SK-N-SH (cell line): ENCODE results near the gene NTM. TPM values are rescaled to one million over a fixed set of nuclear protein-coding genes. Genes with fewer than 3 reads are reported as not detected.

ENCODE experiments used
- CTCF ChIA-PET: fragments of 300-600, 350-600 bp; formaldehyde crosslinking; extraction: SDS; loops from one replicate; lab custom pipeline; 2021; lab: Yijun Ruan, JAX
- POLR2A ChIA-PET: fragments of 350-600 bp; sonication (Branson Sonifier 250); formaldehyde crosslinking; extraction: SDS; loops from one replicate; lab custom pipeline; 2020; ENCODE audit warnings: antibody characterized with exemption, inconsistent platforms; lab: Yijun Ruan, JAX
- DNase-seq: peaks from one replicate; pipeline ENCODE4 v3.0.0; 2012
- H2AFZ ChIP-seq: fragments of 200-600 bp; sonication (generic); 2 replicates; pipeline ENCODE4 v1.8.1; 2016; ENCODE audit warnings: antibody characterized with exemption, mild to moderate bottlenecking, low read depth
- H3F3A ChIP-seq: fragments of 200-600 bp; sonication (generic); replicated peaks from 2 replicates; pipeline ENCODE3; 2016; ENCODE audit warnings: antibody characterized with exemption, mild to moderate bottlenecking; ENCODE audit not compliant: insufficient read depth
- H3K27ac ChIP-seq, 2 experiments: fragments of 200-500 bp in 1 of 2; fragments of 200-600 bp in 1 of 2; sonication (Bioruptor generic) in 1 of 2; sonication (generic), shearing (Covaris generic) in 1 of 2; 2 replicates each; pipeline versions ENCODE4 v1.5.1 to v1.6.1; 2014 to 2016; ENCODE audit warnings: low read depth in 2 of 2, inconsistent platforms in 1 of 2, low read length in 1 of 2, mild to moderate bottlenecking in 1 of 2, mixed read lengths in 1 of 2
- H3K27me3 ChIP-seq: fragments of 200-600 bp; sonication (generic), shearing (Covaris generic); 2 replicates; pipeline ENCODE4 v1.6.1; 2016; ENCODE audit warnings: mixed run types; ENCODE audit not compliant: insufficient read depth
- H3K36me3 ChIP-seq, 2 experiments: fragments of 200-500 bp in 1 of 2; fragments of 200-600 bp in 1 of 2; sonication (Bioruptor generic) in 1 of 2; sonication (generic) in 1 of 2; replicated peaks in 1 of 2; 2 replicates each; pipeline versions ENCODE3 to v1.5.1; 2014 to 2016; ENCODE audit warnings: low read length in 1 of 2, mild to moderate bottlenecking in 1 of 2; ENCODE audit not compliant: insufficient read depth in 2 of 2, control insufficient read depth in 1 of 2
- H3K4me1 ChIP-seq, 2 experiments: fragments of 200-500 bp in 1 of 2; fragments of 200-600 bp in 1 of 2; sonication (Bioruptor generic) in 1 of 2; sonication (generic), shearing (Covaris generic) in 1 of 2; 2 replicates each; pipeline versions ENCODE4 v1.5.1 to v1.6.1; 2014 to 2016; ENCODE audit warnings: low read depth in 1 of 2, low read length in 1 of 2, mixed run types in 1 of 2; ENCODE audit not compliant: insufficient read depth in 2 of 2, control insufficient read depth in 1 of 2
- H3K4me2 ChIP-seq: fragments of 200-600 bp; sonication (generic), shearing (Covaris generic); 2 replicates; pipeline ENCODE4 v1.6.1; 2017; ENCODE audit warnings: mixed run types
- H3K4me3 ChIP-seq, 2 experiments: fragments of 200-500 bp in 1 of 2; fragments of 200-600 bp in 1 of 2; sonication (Bioruptor generic) in 1 of 2; sonication (generic), shearing (Covaris generic) in 1 of 2; 2 replicates each; pipeline versions ENCODE4 v1.5.1 to v1.8.1; 2014 to 2016; ENCODE audit warnings: low read depth in 2 of 2, inconsistent platforms in 1 of 2, low read length in 1 of 2, mild to moderate bottlenecking in 1 of 2, mixed read lengths in 1 of 2, moderate library complexity in 1 of 2
- H3K79me2 ChIP-seq: fragments of 200-600 bp; sonication (generic); 2 replicates; pipeline ENCODE4 v1.8.1; 2017; ENCODE audit warnings: mild to moderate bottlenecking; ENCODE audit not compliant: insufficient read depth
- H3K9ac ChIP-seq: fragments of 200-600 bp; sonication (generic); 2 replicates; pipeline ENCODE4 v1.6.1; 2017; ENCODE audit warnings: mixed run types
- H3K9me2 ChIP-seq: fragments of 200-600 bp; sonication (generic); 2 replicates; pipeline ENCODE4 v1.6.1; 2017; ENCODE audit warnings: mixed run types
- H3K9me3 ChIP-seq: fragments of 200-600 bp; sonication (generic); 2 replicates; pipeline ENCODE4 v1.6.1; 2017; ENCODE audit warnings: mixed run types, mild to moderate bottlenecking, moderate library complexity
- H4K20me1 ChIP-seq: fragments of 200-600 bp; sonication (generic); 2 replicates; pipeline ENCODE4 v1.6.1; 2017; ENCODE audit warnings: mild to moderate bottlenecking, mixed run types; ENCODE audit not compliant: insufficient read depth
- CHD2 ChIP-seq: fragments of 150-350 bp; IDR thresholded peaks from 2 replicates; pipeline ENCODE4 v1.6.1; 2018; ENCODE audit warnings: low read length; ENCODE audit not compliant: partially characterized antibody
- ELF1 ChIP-seq: IDR thresholded peaks from 2 replicates; pipeline ENCODE4 v1.4.0; 2012
- EP300 ChIP-seq, 2 experiments: IDR thresholded peaks; 2 replicates each; pipeline versions ENCODE4 v1.4.0 to v1.6.1; 2012; ENCODE audit warnings: borderline replicate concordance in 1 of 2, low read depth in 1 of 2, low read length in 1 of 2
- FOXJ3 ChIP-seq: sonication (generic); formaldehyde crosslinking; IDR thresholded peaks from 2 replicates; pipeline ENCODE4 v1.5.1; 2020; ENCODE audit warnings: mild to moderate bottlenecking, missing genetic modification reagents
- FOXM1 ChIP-seq: IDR thresholded peaks from 2 replicates; pipeline ENCODE4 v1.4.0; 2012; ENCODE audit warnings: low read depth, mild to moderate bottlenecking
- JUND ChIP-seq: IDR thresholded peaks from 2 replicates; pipeline ENCODE4 v1.4.0; 2012
- MAX ChIP-seq: IDR thresholded peaks from 2 replicates; pipeline ENCODE4 v1.4.0; 2012; ENCODE audit warnings: low read depth
- MEF2A ChIP-seq: IDR thresholded peaks from 2 replicates; pipeline ENCODE4 v1.4.0; 2012; ENCODE audit warnings: low read depth, borderline replicate concordance
- MXI1 ChIP-seq: IDR thresholded peaks from 2 replicates; pipeline ENCODE4 v1.6.1; 2012; ENCODE audit warnings: mild to moderate bottlenecking, low read depth, low read length, improper control_type of control experiment
- RCOR1 ChIP-seq: fragments of 150-350 bp; IDR thresholded peaks from 2 replicates; pipeline ENCODE4 v1.6.1; 2017; ENCODE audit warnings: antibody characterized with exemption, low read length
- RFX5 ChIP-seq: IDR thresholded peaks from 2 replicates; pipeline ENCODE4 v1.6.1; 2012; ENCODE audit warnings: mild to moderate bottlenecking, improper control_type of control experiment, low read length
- RXRA ChIP-seq: IDR thresholded peaks from 2 replicates; pipeline ENCODE4 v1.4.0; 2012; ENCODE audit warnings: low read depth, mild to moderate bottlenecking, borderline replicate concordance
- SIN3A ChIP-seq: IDR thresholded peaks from 2 replicates; pipeline ENCODE4 v1.6.1; 2012; ENCODE audit warnings: low read depth, mild to moderate bottlenecking, low read length, moderate library complexity, borderline replicate concordance
- SMC3 ChIP-seq: IDR thresholded peaks from 2 replicates; pipeline ENCODE4 v1.6.1; 2012; ENCODE audit warnings: low read depth, low read length, improper control_type of control experiment
- TAF1 ChIP-seq: IDR thresholded peaks from 2 replicates; pipeline ENCODE4 v1.6.1; 2012; ENCODE audit warnings: low read depth, mild to moderate bottlenecking, low read length, moderate library complexity, borderline replicate concordance
- TCF12 ChIP-seq: IDR thresholded peaks from 2 replicates; pipeline ENCODE4 v1.4.0; 2012
- USF2 ChIP-seq: fragments of 150-350 bp; IDR thresholded peaks from 2 replicates; pipeline ENCODE4 v1.6.1; 2017; ENCODE audit warnings: antibody characterized with exemption, low read length, low read depth, borderline replicate concordance
- ZBTB33 ChIP-seq: IDR thresholded peaks from 2 replicates; pipeline ENCODE4 v1.4.0; 2012; ENCODE audit warnings: low read depth, borderline replicate concordance
- WGBS: methylation state at CpG from one replicate; pipeline ENCODE4 v1.1.6; 2017; ENCODE audit warnings: low lambda C conversion rate; 5-methylcytosine and 5-hydroxymethylcytosine counted together
- polyA plus RNA-seq, 3 experiments: library from polyadenylated mRNA; depleted of rRNA; stranded (reverse); fragments of >200 nt; gene quantifications; 2 replicates each; pipeline ENCODE4 v1.2.3, GENCODE V29; 2012
- TF ChIP-seq, protein P1 (sequence below): IDR thresholded peaks from 2 replicates; pipeline ENCODE4; 2012
- TF ChIP-seq, protein P2 (sequence below): fragments of 150-350 bp; IDR thresholded peaks from 2 replicates; pipeline ENCODE4 v1.6.1; 2016; ENCODE audit warnings: mild to moderate bottlenecking, low read depth, low read length
- TF ChIP-seq, protein P3 (sequence below): IDR thresholded peaks from 2 replicates; pipeline ENCODE4 v1.6.1; 2012; ENCODE audit warnings: mild to moderate bottlenecking, low read depth, low read length, moderate library complexity

NTM gene
- polyA plus RNA-seq, 1 of the 3 experiments (the other 2 are of a cell fraction) = 20.0 TPM

- no peak for TF ChIP-seq USF2
- no peak for TF ChIP-seq FOXM1
- TF ChIP-seq FOXJ3 (CRISPR knock-in tag) = no peak
- TF ChIP-seq SMC3 = no peak
- TF ChIP-seq JUND = peak; percentile 23; the same call in 1 of the 2 replicates
- TF ChIP-seq RFX5 = no peak
- TF ChIP-seq, protein P1, sequence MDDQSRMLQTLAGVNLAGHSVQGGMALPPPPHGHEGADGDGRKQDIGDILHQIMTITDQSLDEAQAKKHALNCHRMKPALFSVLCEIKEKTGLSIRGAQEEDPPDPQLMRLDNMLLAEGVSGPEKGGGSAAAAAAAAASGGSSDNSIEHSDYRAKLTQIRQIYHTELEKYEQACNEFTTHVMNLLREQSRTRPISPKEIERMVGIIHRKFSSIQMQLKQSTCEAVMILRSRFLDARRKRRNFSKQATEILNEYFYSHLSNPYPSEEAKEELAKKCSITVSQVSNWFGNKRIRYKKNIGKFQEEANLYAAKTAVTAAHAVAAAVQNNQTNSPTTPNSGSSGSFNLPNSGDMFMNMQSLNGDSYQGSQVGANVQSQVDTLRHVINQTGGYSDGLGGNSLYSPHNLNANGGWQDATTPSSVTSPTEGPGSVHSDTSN = peak; percentile 62
- no peak for TF ChIP-seq CHD2
- TF ChIP-seq RCOR1 = 0 out of 2 replicates have a peak, but pooled peaks have one; percentile 28
- peak; percentile 76 for TF ChIP-seq TCF12
Measured at GRCh38 chr11:131899950-131900580, 529.6 kb downstream of the NTM start (continued).

DNA sequence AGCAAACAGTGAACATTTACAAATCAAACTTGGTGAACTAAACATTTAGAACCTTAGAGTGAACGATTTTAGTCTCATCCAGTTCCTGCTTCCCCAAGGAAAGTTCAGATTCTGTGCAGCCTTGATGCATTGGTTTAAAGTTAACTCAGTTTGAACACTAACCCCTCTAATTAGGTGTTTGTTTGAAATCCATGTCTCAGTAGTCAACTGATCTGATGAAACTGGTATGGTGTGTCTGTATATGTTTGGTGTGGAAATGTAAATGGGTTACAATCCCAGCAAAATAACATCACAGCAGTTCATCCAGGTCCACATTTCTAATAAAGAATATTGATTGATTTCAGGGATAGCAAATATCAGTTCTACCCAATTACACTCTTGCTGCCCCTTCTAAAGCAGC lies 532.0 kb downstream of the NTM start:
- WGBS = 83% methylated on average over 1 of the region's 1 CpG
- Histone ChIP-seq H3K36me3 (no peaks in the 10 kb centered on the region), H3K79me2 (no peaks in the 10 kb centered on the region; the same call in 1 of the 2 replicates), H3F3A (peaks cover 21% of the 10 kb centered on the region), H2AFZ (no peak overlapping the region), H3K9ac (no peak overlapping the region), H3K4me1 (peaks cover 6 to 37% of the 10 kb centered on the region in 2 experiments), H3K9me2 (no peaks in the 10 kb centered on the region), H3K27me3 (no peaks in the 10 kb centered on the region), H4K20me1 (no peaks in the 10 kb centered on the region), H3K27ac (no peak overlapping the region), H3K4me3 (no peak overlapping the region), H3K9me3 (no peaks in the 10 kb centered on the region), H3K4me2 (no peak overlapping the region)
- no peak for DNase-seq
- ChIA-PET CTCF (interaction anchor here (1.2 kb wide), 1 partner anchor 8 kb away, joined by 3 read pairs; no protein-coding TSS in a partner anchor), POLR2A (no interaction called here)
- TF ChIP-seq SMC3 (no peak), EP300 (IDR thresholded peaks at IDR 0.05; ENCODE audit: borderline replicate concordance in 1 of 2, low read depth in 1 of 2, low read length in 1 of 2) (no peak), ZBTB33 (no peak), CHD2 (no peak), MAX (no peak), RCOR1 (no peak), SIN3A (no peak), JUND (no peak), RXRA (no peak), TAF1 (no peak), ELF1 (no peak), MXI1 (no peak), FOXJ3 (CRISPR knock-in tag) (no peak), FOXM1 (no peak), MEF2A (no peak)
- TF ChIP-seq, protein P2, sequence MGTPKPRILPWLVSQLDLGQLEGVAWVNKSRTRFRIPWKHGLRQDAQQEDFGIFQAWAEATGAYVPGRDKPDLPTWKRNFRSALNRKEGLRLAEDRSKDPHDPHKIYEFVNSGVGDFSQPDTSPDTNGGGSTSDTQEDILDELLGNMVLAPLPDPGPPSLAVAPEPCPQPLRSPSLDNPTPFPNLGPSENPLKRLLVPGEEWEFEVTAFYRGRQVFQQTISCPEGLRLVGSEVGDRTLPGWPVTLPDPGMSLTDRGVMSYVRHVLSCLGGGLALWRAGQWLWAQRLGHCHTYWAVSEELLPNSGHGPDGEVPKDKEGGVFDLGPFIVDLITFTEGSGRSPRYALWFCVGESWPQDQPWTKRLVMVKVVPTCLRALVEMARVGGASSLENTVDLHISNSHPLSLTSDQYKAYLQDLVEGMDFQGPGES = no peak
- TF ChIP-seq, protein P3, sequence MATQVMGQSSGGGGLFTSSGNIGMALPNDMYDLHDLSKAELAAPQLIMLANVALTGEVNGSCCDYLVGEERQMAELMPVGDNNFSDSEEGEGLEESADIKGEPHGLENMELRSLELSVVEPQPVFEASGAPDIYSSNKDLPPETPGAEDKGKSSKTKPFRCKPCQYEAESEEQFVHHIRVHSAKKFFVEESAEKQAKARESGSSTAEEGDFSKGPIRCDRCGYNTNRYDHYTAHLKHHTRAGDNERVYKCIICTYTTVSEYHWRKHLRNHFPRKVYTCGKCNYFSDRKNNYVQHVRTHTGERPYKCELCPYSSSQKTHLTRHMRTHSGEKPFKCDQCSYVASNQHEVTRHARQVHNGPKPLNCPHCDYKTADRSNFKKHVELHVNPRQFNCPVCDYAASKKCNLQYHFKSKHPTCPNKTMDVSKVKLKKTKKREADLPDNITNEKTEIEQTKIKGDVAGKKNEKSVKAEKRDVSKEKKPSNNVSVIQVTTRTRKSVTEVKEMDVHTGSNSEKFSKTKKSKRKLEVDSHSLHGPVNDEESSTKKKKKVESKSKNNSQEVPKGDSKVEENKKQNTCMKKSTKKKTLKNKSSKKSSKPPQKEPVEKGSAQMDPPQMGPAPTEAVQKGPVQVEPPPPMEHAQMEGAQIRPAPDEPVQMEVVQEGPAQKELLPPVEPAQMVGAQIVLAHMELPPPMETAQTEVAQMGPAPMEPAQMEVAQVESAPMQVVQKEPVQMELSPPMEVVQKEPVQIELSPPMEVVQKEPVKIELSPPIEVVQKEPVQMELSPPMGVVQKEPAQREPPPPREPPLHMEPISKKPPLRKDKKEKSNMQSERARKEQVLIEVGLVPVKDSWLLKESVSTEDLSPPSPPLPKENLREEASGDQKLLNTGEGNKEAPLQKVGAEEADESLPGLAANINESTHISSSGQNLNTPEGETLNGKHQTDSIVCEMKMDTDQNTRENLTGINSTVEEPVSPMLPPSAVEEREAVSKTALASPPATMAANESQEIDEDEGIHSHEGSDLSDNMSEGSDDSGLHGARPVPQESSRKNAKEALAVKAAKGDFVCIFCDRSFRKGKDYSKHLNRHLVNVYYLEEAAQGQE = no peak
